K562 (cell line): Measurements from ENCODE around the gene TXLNA. TPM values are rescaled to one million over a fixed set of nuclear protein-coding genes. Genes with fewer than 3 reads are reported as not detected.

Experiments used
- C11orf30 ChIP-seq: fragments of 450-650 bp; IDR thresholded peaks from 2 replicates; pipeline ENCODE4 v1.6.1; 2016; ENCODE audit warnings: low read depth, mild to moderate bottlenecking
- ESRRA ChIP-seq: fragments of 450-650 bp; IDR thresholded peaks from 2 replicates; pipeline ENCODE4 v1.6.1; 2014; ENCODE audit warnings: low read depth, mild to moderate bottlenecking, moderate library complexity, borderline replicate concordance
- FOXP4 ChIP-seq: sonication (generic); formaldehyde crosslinking; IDR thresholded peaks from 2 replicates; pipeline ENCODE4 v1.8.0; 2022; ENCODE audit warnings: mild to moderate bottlenecking, missing genetic modification reagents, borderline replicate concordance
- HBP1 ChIP-seq: fragments of 450-650 bp; formaldehyde crosslinking; IDR thresholded peaks from 2 replicates; pipeline ENCODE4 v1.4.0; 2022; ENCODE audit warnings: missing genetic modification characterization
- LCOR ChIP-seq: sonication (generic); formaldehyde crosslinking; IDR thresholded peaks from 2 replicates; pipeline ENCODE4 v1.8.0; 2022; ENCODE audit warnings: mild to moderate bottlenecking, missing genetic modification reagents
- MCM7 ChIP-seq, 2 experiments: fragments of 450-650 bp; IDR thresholded peaks; 2 replicates each; pipeline ENCODE4 v1.6.1; 2016 to 2018
- MED1 ChIP-seq: sonication (generic); formaldehyde crosslinking; IDR thresholded peaks from 2 replicates; pipeline ENCODE4 v1.8.1; 2023; ENCODE audit warnings: missing genetic modification reagents, borderline replicate concordance
- MXI1 ChIP-seq: IDR thresholded peaks from 2 replicates; pipeline ENCODE4 v1.6.1; 2011; ENCODE audit warnings: low read depth, mild to moderate bottlenecking, improper control_type of control experiment, low read length
- NR3C1 ChIP-seq: sonication (generic); formaldehyde crosslinking; IDR thresholded peaks from 2 replicates; pipeline ENCODE4 v1.8.1; 2022; ENCODE audit warnings: missing genetic modification reagents
- RBM22 ChIP-seq: fragments of 200-400 bp; formaldehyde crosslinking; IDR thresholded peaks from 2 replicates; pipeline ENCODE4 v1.6.1; 2018; ENCODE audit warnings: low read length, low read depth; ENCODE audit not compliant: poor library complexity, severe bottlenecking
- REST ChIP-seq, 2 experiments: fragments of 450-650 bp; formaldehyde crosslinking in 1 of 2; IDR thresholded peaks; 2 replicates each; pipeline versions ENCODE4 v1.4.0 to v1.6.1; 2014 to 2020; ENCODE audit warnings: mild to moderate bottlenecking in 2 of 2, borderline replicate concordance in 1 of 2, low read depth in 1 of 2
- RHOXF2B ChIP-seq: fragments of 250-450 bp; sonication (Bioruptor Pico); conservative IDR thresholded peaks from 2 replicates; pipeline ENCODE4 v1.5.1; 2021
- SRSF9 ChIP-seq: fragments of 200-400 bp; formaldehyde crosslinking; IDR thresholded peaks from 2 replicates; pipeline ENCODE4 v1.6.1; 2017; ENCODE audit warnings: low read depth, low read length, borderline replicate concordance
- polyA plus RNA-seq, 8 experiments: library from polyadenylated mRNA; depleted of rRNA in 4 of 8; stranded (reverse) in 5 of 8; unstranded in 3 of 8; fragments of >200 nt; fragmentation: Nextera tagmentation in 2 of 8; fragmentation: Illumina TruSeq in 1 of 8; extraction: Ambion mirVana in 2 of 8; extraction: Trizol in 1 of 8; gene quantifications; 2 replicates each; pipeline versions ENCODE4 v1.2.1 to v1.2.3, GENCODE V29; 2011 to 2014; ENCODE audit warnings: inconsistent platforms in 1 of 8, missing spikeins in 1 of 8
- total RNA-seq, 7 experiments: library from RNA; depleted of rRNA in 6 of 7; stranded (reverse); fragments of >200 nt in 6 of 7; fragmentation: Illumina TruSeq in 2 of 7; extraction: Trizol in 2 of 7; gene quantifications; 2 replicates each; pipeline versions ENCODE4 v1.2.1 to v1.2.3, GENCODE V29; 2011 to 2021; ENCODE audit warnings: low replicate concordance in 1 of 7

TXLNA gene
- total and polyA plus RNA-seq, 9 of the 15 experiments (the other 6 are each of a cell fraction or from before 2014, with no cell fraction given): 9.2 to 54.5 (median 39.3) TPM

- TF ChIP-seq FOXP4 (CRISPR knock-in tag) (peak; percentile 78; the same call in 1 of the 2 replicates), LCOR (CRISPR knock-in tag) (no peak), SRSF9 (no peak), NR3C1 (CRISPR knock-in tag) (no peak), MCM7 (IDR thresholded peaks at IDR 0.05) (no peak), RHOXF2B (CRISPR knock-in tag) (no peak), C11orf30 (peak; percentile 78), ESRRA (peak; percentile 65; the same call in 1 of the 2 replicates), REST (IDR thresholded peaks at IDR 0.05; ENCODE audit: borderline replicate concordance) (no peak), REST (CRISPR knock-in tag; IDR thresholded peaks at IDR 0.05; ENCODE audit: low read depth) (no peak), RBM22 (peak; percentile 85), MXI1 (peak; percentile 97), MED1 (no peak), HBP1 (CRISPR knock-in tag) (peak; percentile 67; the same call in 1 of the 2 replicates)
These were observed 42.7 kb downstream of the TXLNA start, which contains the start of the genes EIF3I and TMEM234 (continued) for GRCh38 chr1:32221980-32222755.
